ENCODE results near the gene SERINC1.

Gene SERINC1

DNA sequence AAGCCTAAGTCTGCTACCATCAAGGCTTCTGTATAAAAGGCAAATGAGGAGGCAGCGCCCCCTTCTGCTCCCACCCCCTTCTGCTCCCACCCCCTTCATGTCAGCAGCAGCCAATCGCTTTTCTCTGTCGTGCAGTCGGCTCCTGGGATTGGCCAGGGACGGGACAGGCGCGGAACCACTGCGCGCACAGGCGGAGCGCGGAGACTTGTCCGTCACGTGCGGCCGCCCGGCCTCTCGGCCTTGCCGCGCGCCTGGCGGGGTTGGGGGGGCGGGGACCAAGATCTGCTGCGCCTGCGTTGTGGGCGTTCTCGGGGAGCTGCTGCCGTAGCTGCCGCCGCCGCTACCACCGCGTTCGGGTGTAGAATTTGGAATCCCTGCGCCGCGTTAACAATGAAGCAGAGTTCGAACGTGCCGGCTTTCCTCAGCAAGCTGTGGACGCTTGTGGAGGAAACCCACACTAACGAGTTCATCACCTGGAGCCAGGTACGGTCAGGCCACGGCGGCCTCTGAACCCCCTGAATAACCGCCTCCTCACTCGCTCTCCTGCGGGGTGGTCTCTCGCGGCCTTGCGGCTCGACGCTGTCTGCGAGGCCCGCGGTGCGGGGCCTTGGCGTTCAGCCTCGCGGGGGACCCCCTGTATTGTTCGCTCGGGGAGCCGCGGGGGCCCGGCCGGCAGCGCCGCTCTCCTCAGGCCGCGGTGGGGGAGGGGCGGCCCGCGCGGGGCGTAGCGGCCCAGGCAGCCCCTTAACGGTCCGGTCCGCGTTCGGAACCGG, 72.1 kb downstream of the SERINC1 start, which contains the start of gene HSF2:
TSS of gene HSF2 (plus strand) at position 305 of the 773 bp plus-strand sequence. CDS start at position 391, 86 bp downstream.
- intact Hi-C loops (cut with DNase I), result loop anchor here (2.0 kb wide), 1 partner anchor 71 kb away; the partner anchor contains the start of gene SERINC1

DNA sequence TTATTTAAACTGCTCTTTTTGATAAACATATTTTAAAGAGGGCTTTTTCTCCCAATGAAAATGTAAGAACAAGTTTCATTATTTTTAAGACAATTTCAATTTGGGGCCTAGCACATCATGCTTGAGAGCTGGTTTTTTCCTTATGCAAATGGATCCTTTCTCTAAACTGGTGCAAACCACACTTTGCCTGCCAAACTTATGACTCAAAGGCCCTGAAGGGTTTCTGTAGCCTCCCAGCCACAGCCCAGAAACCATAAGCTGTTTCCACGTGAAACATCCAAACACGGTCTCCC, 72.6 kb downstream of the SERINC1 start:
- intact Hi-C loops (cut with DNase I), result loop anchor here (2.0 kb wide), 1 partner anchor 72 kb away; the partner anchor contains the start of gene SERINC1
- no peak for DNase-seq

More for the DNA sequence above, 72.1 kb downstream of the SERINC1 start, which contains the start of gene HSF2:
- peak; percentile 96 to 100 (median 97) for DNase-seq

DNA sequence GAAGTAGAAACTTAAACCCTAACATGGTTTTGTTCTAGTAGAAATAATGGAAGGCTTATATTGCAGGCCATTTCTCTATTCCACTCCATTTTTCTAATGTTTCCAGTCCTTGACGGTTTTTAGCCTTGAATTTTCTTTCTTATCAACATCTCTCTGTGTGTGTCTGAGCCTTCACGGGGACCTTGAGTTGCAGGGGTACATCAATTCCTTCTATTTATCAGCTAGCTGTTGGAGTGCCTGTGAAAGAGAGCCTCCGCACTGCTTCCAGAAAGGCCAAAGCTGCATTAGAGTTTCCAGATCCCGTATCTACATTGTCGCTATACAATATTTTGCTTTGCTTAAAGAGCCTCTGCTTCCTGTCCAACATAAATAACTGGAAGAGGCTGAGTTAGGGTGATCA, 77.6 kb downstream of the SERINC1 start:
- DNase-seq, result no peak
- intact Hi-C loops (cut with DNase I), result no loop called here

DNA sequence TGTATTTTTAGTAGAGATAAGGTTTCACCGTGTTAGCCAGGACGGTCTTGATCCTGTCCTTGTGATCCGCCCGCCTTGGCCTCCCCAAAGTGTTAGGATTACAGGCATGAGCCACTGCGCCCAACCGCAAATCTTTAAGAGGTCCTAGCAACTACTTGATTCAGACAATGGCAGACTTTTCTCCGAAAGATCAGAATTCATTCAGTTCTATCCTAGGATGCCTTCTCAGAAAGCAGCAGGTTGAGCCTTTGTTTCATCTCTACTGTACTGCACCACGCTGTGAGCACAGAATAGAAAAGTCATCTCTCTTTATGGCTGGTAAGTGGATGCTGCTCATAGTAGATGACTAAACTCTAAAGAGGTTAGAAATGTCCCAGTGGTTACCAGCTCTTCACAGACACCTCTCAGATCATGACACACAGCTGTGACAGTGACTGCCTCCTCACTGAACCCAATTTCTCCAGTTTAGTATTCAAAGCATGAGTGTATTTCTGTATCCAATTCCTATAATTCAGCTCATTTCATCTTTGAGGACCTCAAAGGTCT, 78.2 kb downstream of the SERINC1 start:
- intact Hi-C loops (cut with DNase I), result no loop called here
- DNase-seq, result no peak
